ENCODE results near the gene LRTM2.

DNA sequence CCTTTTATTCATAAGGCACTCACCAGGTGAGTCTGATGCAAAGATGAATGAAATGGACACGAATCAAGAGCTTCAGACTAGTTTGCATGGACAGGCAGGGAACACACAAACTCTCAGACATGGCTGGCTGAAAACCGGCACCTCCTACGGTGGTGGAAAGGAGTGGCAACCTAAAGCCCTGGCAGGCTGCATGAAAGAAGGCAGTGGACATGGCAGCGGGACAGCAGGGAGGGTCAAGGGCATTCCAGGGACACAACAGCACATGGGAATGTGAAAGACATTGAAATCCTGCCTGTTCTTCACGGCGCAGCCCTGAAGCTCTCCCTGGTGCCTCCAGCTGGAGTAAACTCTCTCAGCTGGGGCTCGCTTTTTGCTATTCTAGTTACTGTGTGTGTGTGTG lies 16.6 kb upstream of the LRTM2 start:
- TF ChIP-seq, protein P1, sequence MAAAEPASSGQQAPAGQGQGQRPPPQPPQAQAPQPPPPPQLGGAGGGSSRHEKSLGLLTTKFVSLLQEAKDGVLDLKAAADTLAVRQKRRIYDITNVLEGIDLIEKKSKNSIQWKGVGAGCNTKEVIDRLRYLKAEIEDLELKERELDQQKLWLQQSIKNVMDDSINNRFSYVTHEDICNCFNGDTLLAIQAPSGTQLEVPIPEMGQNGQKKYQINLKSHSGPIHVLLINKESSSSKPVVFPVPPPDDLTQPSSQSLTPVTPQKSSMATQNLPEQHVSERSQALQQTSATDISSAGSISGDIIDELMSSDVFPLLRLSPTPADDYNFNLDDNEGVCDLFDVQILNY (CRISPR knock-in tag; IDR thresholded peaks at IDR 0.05) = no peak
- TF ChIP-seq, protein P2, sequence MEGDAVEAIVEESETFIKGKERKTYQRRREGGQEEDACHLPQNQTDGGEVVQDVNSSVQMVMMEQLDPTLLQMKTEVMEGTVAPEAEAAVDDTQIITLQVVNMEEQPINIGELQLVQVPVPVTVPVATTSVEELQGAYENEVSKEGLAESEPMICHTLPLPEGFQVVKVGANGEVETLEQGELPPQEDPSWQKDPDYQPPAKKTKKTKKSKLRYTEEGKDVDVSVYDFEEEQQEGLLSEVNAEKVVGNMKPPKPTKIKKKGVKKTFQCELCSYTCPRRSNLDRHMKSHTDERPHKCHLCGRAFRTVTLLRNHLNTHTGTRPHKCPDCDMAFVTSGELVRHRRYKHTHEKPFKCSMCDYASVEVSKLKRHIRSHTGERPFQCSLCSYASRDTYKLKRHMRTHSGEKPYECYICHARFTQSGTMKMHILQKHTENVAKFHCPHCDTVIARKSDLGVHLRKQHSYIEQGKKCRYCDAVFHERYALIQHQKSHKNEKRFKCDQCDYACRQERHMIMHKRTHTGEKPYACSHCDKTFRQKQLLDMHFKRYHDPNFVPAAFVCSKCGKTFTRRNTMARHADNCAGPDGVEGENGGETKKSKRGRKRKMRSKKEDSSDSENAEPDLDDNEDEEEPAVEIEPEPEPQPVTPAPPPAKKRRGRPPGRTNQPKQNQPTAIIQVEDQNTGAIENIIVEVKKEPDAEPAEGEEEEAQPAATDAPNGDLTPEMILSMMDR (IDR thresholded peaks at IDR 0.05 in 2 of 3, conservative IDR thresholded peaks at IDR 0.05 in 1 of 3; ENCODE audit: insufficient read depth in 2 of 3, low read depth in 1 of 3, low read length in 3 of 3) = no peak
- TF ChIP-seq ZFP36 (IDR thresholded peaks at IDR 0.05; ENCODE audit: low read depth, low read length, partially characterized antibody) = no peak
- TF ChIP-seq TBP (optimal IDR thresholded peaks at IDR 0.05; ENCODE audit: low read depth, low read length) = no peak
- TF ChIP-seq CXXC5 (CRISPR knock-in tag; IDR thresholded peaks at IDR 0.05) = no peak

Measured in K562 (cell line).